Left renal cortex interstitium (tissue), 4 donors: ENCODE data around the gene BMPR1B. TPM values are rescaled to one million over a fixed set of nuclear protein-coding genes. Genes with fewer than 3 reads are reported as not detected.
"Not testable (repeated sequence)": the region's sequence is repeated elsewhere in the genome, so short reads cannot be mapped to it uniquely, and the experiment has no call there.

Source experiments
- DNase-seq, 4 donors: peaks; one replicate each; pipeline ENCODE4 v3.0.0-alpha.2; 2013; ENCODE audit warnings: low read depth in 4 of 4, low spot score in 2 of 4, missing footprints in 1 of 4
- polyA plus RNA-seq, 4 donors: library from polyadenylated mRNA; unstranded; fragments of 120-200 nt; gene quantifications; one replicate each; pipeline ENCODE4 v1.2.1, GENCODE V29; 2013; ENCODE audit not compliant: insufficient read length in 4 of 4

BMPR1B gene
- polyA plus RNA-seq, 4 donors = 20.4 to 27.2 (median 23.7) TPM

- DNase-seq = no peak
Measured at GRCh38 chr4:94831607-94832006, 73.9 kb downstream of the BMPR1B start.

GRCh38 chr4:94832329-94832728 is 74.6 kb downstream of the BMPR1B start:
- DNase-seq = not testable (repeated sequence)

- no peak for DNase-seq
Measured at GRCh38 chr4:94833394-94833793, 75.6 kb downstream of the BMPR1B start.

DNA sequence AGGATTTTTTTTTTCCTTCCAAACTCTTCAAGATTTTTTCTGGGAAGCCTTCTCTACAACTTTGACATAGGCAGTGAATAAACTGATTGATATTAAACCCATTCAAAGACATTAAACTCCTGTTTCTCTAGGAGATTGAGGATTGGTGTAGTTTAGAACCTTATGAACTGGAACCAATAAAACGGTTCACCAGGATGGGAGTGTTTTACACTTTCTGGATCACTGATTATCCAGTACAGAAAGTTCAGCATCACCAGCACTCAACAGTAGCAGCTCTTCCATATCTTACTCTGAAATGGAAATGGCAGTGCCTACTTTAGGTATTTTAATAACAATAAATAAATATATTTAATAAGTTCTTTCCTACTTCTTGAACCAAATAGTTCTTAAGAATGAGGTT is 76.7 kb downstream of the BMPR1B start:
- DNase-seq = peak in 1 of 4 donors; percentile 23

DNA sequence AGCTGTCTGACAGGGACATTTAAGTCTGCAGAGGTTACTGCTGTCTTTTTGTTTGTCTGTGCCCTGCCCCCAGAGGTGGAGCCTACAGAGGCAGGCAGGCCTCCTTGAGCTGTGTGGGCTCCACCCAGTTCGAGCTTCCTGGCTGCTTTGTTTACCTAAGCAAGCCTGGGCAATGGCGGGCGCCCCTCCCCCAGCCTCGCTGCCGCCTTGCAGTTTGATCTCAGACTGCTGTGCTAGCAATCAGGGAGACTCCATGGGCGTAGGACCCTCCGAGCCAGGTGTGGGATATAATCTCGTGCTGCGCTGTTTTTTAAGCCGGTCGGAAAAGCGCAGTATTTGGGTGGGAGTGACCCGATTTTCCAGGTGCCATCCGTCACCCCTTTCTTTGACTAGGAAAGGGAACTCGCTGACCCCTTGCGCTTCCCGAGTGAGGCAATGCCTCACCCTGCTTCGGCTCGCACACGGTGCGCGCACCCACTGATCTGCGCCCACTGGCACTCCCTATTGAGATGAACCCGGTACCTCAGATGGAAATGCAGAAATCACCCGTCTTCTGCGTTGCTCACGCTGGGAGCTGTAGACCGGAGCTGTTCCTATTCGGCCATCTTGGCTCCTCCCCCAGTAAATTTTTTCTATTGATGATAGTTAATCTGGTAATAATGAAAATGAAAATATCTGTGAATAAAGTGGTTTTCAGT is 83.6 kb downstream of the BMPR1B start:
- DNase-seq = not testable (repeated sequence)

DNA sequence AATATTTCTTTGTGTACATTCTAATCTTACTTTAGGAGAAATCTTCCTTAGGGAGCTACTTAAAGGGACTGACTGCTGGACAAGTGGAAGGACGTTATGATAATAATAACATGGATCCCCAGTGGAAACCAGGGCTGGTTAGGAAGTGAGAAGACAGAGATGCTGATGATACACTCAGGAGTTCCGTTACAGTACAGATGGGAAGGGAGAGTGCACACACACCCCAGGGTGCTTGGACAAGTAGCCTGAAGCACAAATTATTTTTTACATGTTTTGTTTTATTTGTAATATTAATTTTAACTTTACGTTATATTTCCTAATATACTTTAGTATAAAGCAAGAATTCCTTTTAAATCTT is 84.1 kb downstream of the BMPR1B start:
- DNase-seq = no peak

GRCh38 chr4:94843216-94843615 is 85.5 kb downstream of the BMPR1B start:
- DNase-seq = no peak

DNA sequence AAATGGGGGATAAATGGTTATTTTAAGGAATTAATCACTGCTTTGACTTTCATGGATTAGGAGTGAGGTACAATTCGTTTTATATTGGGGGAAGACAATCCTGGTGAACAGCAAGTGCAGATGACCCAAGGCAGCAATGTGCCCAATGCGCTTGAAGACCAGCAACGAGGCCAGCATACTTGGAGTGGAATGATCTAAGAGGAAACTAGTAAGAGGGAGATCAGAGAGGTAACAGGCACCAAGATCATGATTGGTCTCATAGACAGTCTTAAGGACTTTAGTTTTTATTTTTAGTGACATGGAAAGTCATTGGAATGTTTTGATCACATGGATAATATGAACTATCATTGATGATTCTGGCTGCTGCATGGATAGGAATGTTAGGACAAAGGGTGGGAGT is 90.6 kb downstream of the BMPR1B start:
- no peak for DNase-seq

- DNase-seq = no peak
Measured at GRCh38 chr4:94849901-94850300, 92.1 kb downstream of the BMPR1B start.

GRCh38 chr4:94852616-94853015 is 94.9 kb downstream of the BMPR1B start:
- no peak for DNase-seq

DNA sequence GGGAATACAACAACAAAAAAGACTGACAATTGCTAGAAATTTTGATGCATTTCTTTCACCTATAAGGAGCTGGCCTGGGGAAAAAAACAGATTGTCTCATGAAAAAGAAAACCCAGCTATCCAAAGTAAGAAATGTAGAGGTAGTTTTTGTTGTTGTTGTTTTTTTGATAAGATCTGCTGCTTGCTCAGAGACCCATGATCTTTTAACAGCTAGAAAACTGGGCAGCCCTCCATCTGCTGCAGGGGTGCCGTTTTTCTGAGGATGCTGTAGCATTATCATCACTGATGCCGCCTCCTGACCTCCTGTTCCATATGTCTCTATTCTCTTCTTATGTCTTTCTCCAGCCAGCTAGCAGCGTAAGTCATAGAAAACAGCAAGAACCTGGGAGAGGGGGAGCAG is 98.3 kb downstream of the BMPR1B start:
- no peak for DNase-seq

DNA sequence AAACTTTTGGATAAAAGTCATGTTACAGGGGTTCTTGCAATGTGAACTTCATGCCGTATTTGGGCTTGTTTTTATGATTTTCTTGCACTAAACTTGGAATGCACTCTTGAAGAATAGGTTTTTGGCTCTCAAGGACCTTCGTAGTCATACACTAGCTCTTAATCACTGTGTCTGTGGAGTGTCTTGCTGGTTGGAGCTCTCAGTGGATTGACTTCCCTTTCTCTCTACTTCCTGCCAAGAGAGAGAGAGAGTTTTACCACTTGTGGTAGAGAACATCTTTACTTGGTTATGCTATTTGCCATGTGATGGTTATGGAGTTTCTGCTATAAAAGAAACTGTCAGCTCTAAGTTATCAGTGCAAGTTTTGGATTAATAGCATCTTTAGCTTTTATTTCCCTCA is 112.4 kb downstream of the BMPR1B start:
- DNase-seq = no peak

GRCh38 chr4:94871644-94872305 is 114.0 kb downstream of the BMPR1B start:
- no peak for DNase-seq

DNA sequence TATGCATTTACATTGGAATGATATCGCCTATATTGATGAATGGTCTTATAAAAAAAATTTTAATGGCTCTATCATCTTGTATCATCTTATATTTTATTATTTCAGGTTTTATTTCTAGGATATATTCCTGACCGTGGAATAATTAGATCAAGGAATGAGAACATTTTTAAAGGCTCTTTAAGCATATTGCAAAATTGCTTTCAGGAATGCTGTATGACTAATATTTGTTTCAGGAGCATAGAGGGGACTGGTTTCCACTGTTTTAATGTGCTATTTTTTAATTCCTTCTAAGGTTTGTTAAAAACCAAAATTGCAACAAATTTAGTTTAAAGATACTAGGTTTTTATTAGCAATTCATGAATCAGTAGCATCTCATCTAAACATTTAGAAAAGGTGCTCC is 120.2 kb downstream of the BMPR1B start:
- no peak for DNase-seq

- no peak for DNase-seq
Measured at GRCh38 chr4:94880956-94881355, 123.2 kb downstream of the BMPR1B start.

GRCh38 chr4:94882756-94883155 is 125.0 kb downstream of the BMPR1B start:
- DNase-seq = no peak

DNA sequence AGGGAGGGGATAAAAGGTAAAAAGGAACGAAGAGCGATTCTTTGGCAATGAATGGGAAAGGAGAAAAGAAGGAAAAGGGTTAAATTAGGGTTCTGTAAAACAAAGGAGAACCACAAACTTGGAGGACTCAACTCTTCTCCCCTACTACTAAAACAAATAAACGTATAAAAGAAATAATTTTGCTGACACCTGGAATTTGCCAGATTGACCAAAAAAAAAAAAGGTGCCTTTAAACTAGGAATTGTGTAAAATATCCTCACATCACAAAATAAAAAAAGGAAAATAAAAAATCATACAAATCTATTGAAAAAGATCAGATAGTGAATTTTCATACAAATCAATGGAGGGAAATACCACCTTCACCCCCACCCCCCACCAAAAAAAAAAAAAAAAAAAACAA is 129.3 kb downstream of the BMPR1B start:
- no peak for DNase-seq

GRCh38 chr4:94889523-94889922 is 131.8 kb downstream of the BMPR1B start:
- no peak for DNase-seq

GRCh38 chr4:94889946-94890345 is 132.2 kb downstream of the BMPR1B start:
- DNase-seq = no peak

GRCh38 chr4:94890579-94890978 is 132.8 kb downstream of the BMPR1B start:
- DNase-seq = no peak

DNA sequence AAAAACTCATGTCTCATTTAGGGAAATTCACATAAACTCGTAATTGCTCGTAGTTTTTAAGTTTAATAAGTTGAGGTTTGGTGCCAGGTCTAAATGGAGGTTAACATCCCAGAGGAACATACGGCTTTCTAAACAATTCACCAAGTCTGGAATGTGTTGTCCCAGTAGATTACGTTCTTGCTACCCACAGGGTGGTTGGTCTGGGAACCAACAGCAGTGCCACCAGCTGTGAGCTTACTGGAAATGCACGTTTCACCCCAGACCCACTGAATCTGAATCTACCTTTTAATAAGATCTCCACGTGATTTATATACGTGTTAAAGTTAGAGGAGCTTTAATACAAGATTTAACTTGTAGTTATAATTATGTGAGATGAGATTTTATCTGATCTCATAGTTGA is 134.3 kb downstream of the BMPR1B start:
- DNase-seq = no peak

DNA sequence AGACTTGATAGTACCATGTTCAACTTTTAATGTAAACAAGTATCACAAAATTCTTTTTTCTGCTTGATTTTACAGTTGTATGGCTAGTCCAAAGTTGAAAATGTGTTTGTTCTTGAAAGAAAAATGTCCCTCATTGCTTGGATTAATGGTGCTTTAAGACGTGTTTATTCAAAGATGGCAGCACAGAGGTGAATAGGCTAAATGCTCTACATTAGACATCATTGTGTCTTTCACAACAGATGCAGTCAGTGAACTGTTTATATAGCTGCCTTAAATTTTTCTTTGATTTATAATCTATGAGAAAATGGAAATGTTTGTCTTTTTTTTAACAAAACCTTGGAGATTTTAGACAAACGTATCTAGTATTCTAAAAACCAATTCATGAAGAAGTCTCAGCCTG is 137.3 kb downstream of the BMPR1B start:
- DNase-seq = no peak

DNA sequence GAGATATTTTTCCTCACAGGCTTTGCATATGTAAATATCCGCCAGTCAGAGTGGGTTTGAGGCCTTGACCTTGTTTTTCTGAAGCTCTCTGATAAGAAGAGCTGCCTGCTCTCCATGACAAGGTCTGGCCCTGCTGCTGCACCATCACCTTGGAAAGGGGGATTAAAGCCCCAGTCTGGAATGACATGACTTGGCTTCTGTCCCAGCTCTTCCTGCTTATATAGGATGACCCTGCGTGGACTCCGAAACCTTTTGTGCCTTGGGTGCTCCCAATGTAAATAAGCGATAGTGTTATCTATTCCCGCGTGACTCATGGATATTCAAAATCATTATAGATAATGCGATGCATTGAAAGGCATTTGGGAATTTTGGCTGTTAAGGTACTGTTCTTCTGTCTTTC is 139.3 kb downstream of the BMPR1B start:
- DNase-seq = no peak
